ENCODE data around the gene NQO2. TPM values are rescaled to one million over a fixed set of nuclear protein-coding genes. Genes with fewer than 3 reads are reported as not detected.

NQO2 gene
- total RNA-seq, 1 experiment from 2014 or later, result 82.9 TPM

DNA sequence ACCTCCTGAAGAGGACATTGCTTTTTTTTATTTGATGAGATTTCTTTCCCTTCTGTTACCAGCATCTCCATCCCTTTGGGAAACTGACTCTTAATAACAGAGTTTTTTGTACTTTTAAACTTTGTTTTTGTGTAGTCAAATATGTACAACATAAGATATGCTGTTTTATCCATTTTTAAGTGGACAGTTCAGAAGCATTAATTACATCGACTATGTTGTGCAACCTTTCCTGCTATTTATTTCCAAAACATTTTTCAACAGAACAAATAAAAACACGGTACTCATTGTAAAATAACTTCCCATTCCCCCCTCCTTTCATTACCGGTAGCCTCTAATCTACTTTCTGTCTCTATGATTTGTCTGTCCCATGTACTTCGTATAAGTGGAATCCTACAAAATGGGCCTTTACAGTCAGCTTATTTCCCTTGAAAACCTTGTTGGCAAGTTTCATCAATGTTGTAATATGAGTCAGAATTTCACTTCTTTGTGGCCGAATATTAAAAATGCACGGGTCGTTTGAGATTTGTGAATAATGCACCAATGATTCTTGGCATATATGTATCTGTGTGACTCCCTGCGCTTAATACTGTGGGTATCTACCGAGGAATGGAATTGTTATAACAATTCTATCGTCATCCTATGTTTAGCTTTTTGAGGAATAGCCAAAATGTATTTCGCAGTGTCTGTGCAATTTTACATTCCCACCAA lies 57.5 kb downstream of the NQO2 start:
- RAD21 ChIA-PET (ENCODE audit: low non-redundant PET in 1 of 2, low total read pairs in 2 of 2, uncharacterized antibody in 2 of 2, unreplicated experiment in 2 of 2), result no interaction called here
- H3K36me3 ChIP-seq (ENCODE audit: control insufficient read depth in 1 of 2, insufficient read depth in 2 of 2, low read length in 2 of 2), result no peaks in the 10 kb centered on the region
- H4K20me1 ChIP-seq (ENCODE audit: insufficient read depth), result no peaks in the 10 kb centered on the region
- no peak overlapping the region for H3K27ac ChIP-seq (ENCODE audit: low read depth, low read length)
- no peaks in the 10 kb centered on the region for H3K27me3 ChIP-seq (ENCODE audit: insufficient read depth, low read length)
- no peaks in the 10 kb centered on the region for H3K9me3 ChIP-seq (ENCODE audit: control insufficient read depth in 1 of 2, insufficient read depth in 1 of 2, low read depth in 1 of 2, low read length in 2 of 2)
- CTCF ChIA-PET, result interaction anchor here (1.0 to 2.7 kb wide), 2 partner anchors 56 to 59 kb away, joined by 3 to 17 read pairs; no protein-coding TSS in a partner anchor
- no peak overlapping the region for H3K4me2 ChIP-seq (ENCODE audit: low read length)
- no peaks in the 10 kb centered on the region for H3K9me2 ChIP-seq (ENCODE audit: insufficient read depth)
- H3K9ac ChIP-seq (ENCODE audit: low read length), result no peak overlapping the region
- no peak for DNase-seq (ENCODE audit: low read depth, low spot score)
- no peaks in the 10 kb centered on the region for H3K79me2 ChIP-seq (ENCODE audit: insufficient read depth, low read length)
- intact Hi-C loops (cut with micrococcal nuclease), result loop anchor here (5.0 to 10.0 kb wide), 3 partner anchors 265 to 1462 kb away; no protein-coding TSS in a partner anchor
- H3K4me1 ChIP-seq (ENCODE audit: control insufficient read depth in 1 of 2, insufficient read depth in 2 of 2, low read length in 2 of 2), result peaks cover 23 to 39% of the 10 kb centered on the region in 2 experiments
- no TSS peak for BruUV-seq (replicated peaks)
- POLR2A ChIA-PET, result no interaction called here
- no peak for TF ChIP-seq RAD21 (IDR thresholded peaks at IDR 0.05; ENCODE audit: low read depth)
- no peak for TF ChIP-seq ELF1 (IDR thresholded peaks at IDR 0.05; ENCODE audit: borderline replicate concordance, low read depth)
- no peak for TF ChIP-seq JUND (IDR thresholded peaks at IDR 0.05)
- no peak for TF ChIP-seq CBX3 (IDR thresholded peaks at IDR 0.05; ENCODE audit: low read depth)
- TF ChIP-seq YY1 (IDR thresholded peaks at IDR 0.05; ENCODE audit: extremely low read depth, insufficient replicate concordance, low read depth, low read length), result no peak
- TF ChIP-seq, protein P1, sequence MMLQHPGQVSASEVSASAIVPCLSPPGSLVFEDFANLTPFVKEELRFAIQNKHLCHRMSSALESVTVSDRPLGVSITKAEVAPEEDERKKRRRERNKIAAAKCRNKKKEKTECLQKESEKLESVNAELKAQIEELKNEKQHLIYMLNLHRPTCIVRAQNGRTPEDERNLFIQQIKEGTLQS (IDR thresholded peaks at IDR 0.05), result no peak
- no peak for TF ChIP-seq EZH2 (IDR thresholded peaks at IDR 0.05)
- TF ChIP-seq ZBTB33 (IDR thresholded peaks at IDR 0.05; ENCODE audit: extremely low read depth, insufficient replicate concordance, low read length), result no peak
- no peak for TF ChIP-seq CEBPB (IDR thresholded peaks at IDR 0.05; ENCODE audit: low read depth)
- no peak for TF ChIP-seq MAX (IDR thresholded peaks at IDR 0.05)
- TF ChIP-seq SP1 (IDR thresholded peaks at IDR 0.05; ENCODE audit: low read depth), result no peak
- TF ChIP-seq REST (IDR thresholded peaks at IDR 0.05; ENCODE audit: low read depth), result no peak
- TF ChIP-seq TCF7L2 (IDR thresholded peaks at IDR 0.05; ENCODE audit: borderline replicate concordance, extremely low read depth, insufficient read depth, insufficient read length), result no peak
- no peak for TF ChIP-seq POLR2A (IDR thresholded peaks at IDR 0.05; ENCODE audit: borderline replicate concordance, extremely low read depth, insufficient read depth, insufficient read length)
- TF ChIP-seq SRF (IDR thresholded peaks at IDR 0.05; ENCODE audit: low read depth), result no peak
- no peak for TF ChIP-seq CTCF (IDR thresholded peaks at IDR 0.05 in 2 of 3, conservative IDR thresholded peaks at IDR 0.05 in 1 of 3; ENCODE audit: borderline replicate concordance in 1 of 3, insufficient read depth in 1 of 3, low read depth in 2 of 3, low read length in 2 of 3)
- no peak for TF ChIP-seq ZFX (IDR thresholded peaks at IDR 0.05)
- no peak for TF ChIP-seq EZH2phosphoT487 (IDR thresholded peaks at IDR 0.05; ENCODE audit: borderline replicate concordance)
- TF ChIP-seq EGR1 (IDR thresholded peaks at IDR 0.05; ENCODE audit: low read depth), result no peak
- TF ChIP-seq SIN3A (IDR thresholded peaks at IDR 0.05; ENCODE audit: low read depth), result no peak
- no peak overlapping the region for H2AFZ ChIP-seq (ENCODE audit: low read depth, low read length, poor library complexity, severe bottlenecking)
- no peak overlapping the region for H3K4me3 ChIP-seq (replicated peaks in 1 of 2; ENCODE audit: low read depth in 1 of 2, low read length in 2 of 2)
- ATAC-seq, result no peak
